HepG2 (cell line): ENCODE data around the gene NPB. TPM values are rescaled to one million over a fixed set of nuclear protein-coding genes. Genes with fewer than 3 reads are reported as not detected.

Experiments
- AGO2 ChIP-seq: fragments of 200-400 bp; formaldehyde crosslinking; optimal IDR thresholded peaks from 2 replicates; pipeline ENCODE3; 2017; ENCODE audit warnings: mild to moderate bottlenecking, low read depth, low read length, moderate library complexity
- BRCA1 ChIP-seq: sonication (generic); formaldehyde crosslinking; IDR thresholded peaks from 2 replicates; pipeline ENCODE4 v1.4.0; 2020; ENCODE audit warnings: missing genetic modification reagents
- DR1 ChIP-seq: sonication (generic); formaldehyde crosslinking; IDR thresholded peaks from 2 replicates; pipeline ENCODE4 v1.8.0; 2021; ENCODE audit warnings: mild to moderate bottlenecking, missing genetic modification reagents, inconsistent platforms
- KDM4B ChIP-seq: sonication (generic); formaldehyde crosslinking; IDR thresholded peaks from 2 replicates; pipeline ENCODE4 v1.4.0; 2020; ENCODE audit warnings: missing genetic modification reagents
- MED13 ChIP-seq: sonication (generic); formaldehyde crosslinking; IDR thresholded peaks from 2 replicates; pipeline ENCODE4 v1.5.0; 2020; ENCODE audit warnings: missing genetic modification reagents
- NR2F2 ChIP-seq: IDR thresholded peaks from 2 replicates; pipeline ENCODE4 v1.6.1; 2012; ENCODE audit warnings: low read depth, inconsistent platforms, borderline replicate concordance
- POLR2AphosphoS2 ChIP-seq: IDR thresholded peaks from 2 replicates; pipeline ENCODE4 v1.6.1; 2011; ENCODE audit warnings: low read depth, low read length, improper control_type of control experiment
- PPARG ChIP-seq: conservative IDR thresholded peaks from 2 replicates; pipeline ENCODE4 v1.6.1; 2016; ENCODE audit warnings: missing biosample characterization, missing genetic modification reagents
- SMC3 ChIP-seq: IDR thresholded peaks from 2 replicates; pipeline ENCODE4 v1.6.1; 2011; ENCODE audit warnings: low read length, improper control_type of control experiment
- U2AF2 ChIP-seq: fragments of 200-400 bp; formaldehyde crosslinking; IDR thresholded peaks from 2 replicates; pipeline ENCODE4 v1.6.1; 2017; ENCODE audit warnings: low read depth, mild to moderate bottlenecking, low read length
- ZBTB42 ChIP-seq: sonication (generic); formaldehyde crosslinking; IDR thresholded peaks from 2 replicates; pipeline ENCODE4 v1.5.0; 2020; ENCODE audit warnings: mild to moderate bottlenecking, missing genetic modification reagents
- ZNF121 ChIP-seq: sonication (generic); formaldehyde crosslinking; IDR thresholded peaks from 2 replicates; pipeline ENCODE4 v1.5.0; 2020; ENCODE audit warnings: mild to moderate bottlenecking, missing genetic modification reagents
- ZNF264 ChIP-seq: sonication (generic); formaldehyde crosslinking; IDR thresholded peaks from 2 replicates; pipeline ENCODE4 v1.4.0; 2020; ENCODE audit warnings: missing genetic modification reagents
- ZNF546 ChIP-seq: sonication (generic); formaldehyde crosslinking; conservative IDR thresholded peaks from 2 replicates; pipeline ENCODE4 v1.8.1; 2023; ENCODE audit warnings: mild to moderate bottlenecking, missing genetic modification reagents
- ZNF713 ChIP-seq: sonication (generic); formaldehyde crosslinking; IDR thresholded peaks from 2 replicates; pipeline ENCODE4 v1.4.0; 2020; ENCODE audit warnings: mild to moderate bottlenecking, missing genetic modification reagents
- ZSCAN20 ChIP-seq: sonication (generic); formaldehyde crosslinking; IDR thresholded peaks from 2 replicates; pipeline ENCODE4 v1.4.0; 2020; ENCODE audit warnings: missing genetic modification reagents, mild to moderate bottlenecking, borderline replicate concordance
- ZSCAN31 ChIP-seq: sonication (generic); formaldehyde crosslinking; IDR thresholded peaks from 2 replicates; pipeline ENCODE4 v1.5.0; 2020; ENCODE audit warnings: low read depth, mild to moderate bottlenecking, missing genetic modification reagents
- polyA plus RNA-seq, 8 experiments: library from polyadenylated mRNA; depleted of rRNA in 3 of 8; stranded (reverse) in 7 of 8; unstranded in 1 of 8; fragments of >200 nt; fragmentation: Illumina TruSeq in 4 of 8; extraction: Trizol in 4 of 8; gene quantifications; 2 replicates each; pipeline versions ENCODE4 v1.2.1 to v1.2.3, GENCODE V29; 2011 to 2016; ENCODE audit warnings: low read depth in 4 of 8, missing spikeins in 1 of 8, mixed read lengths in 1 of 8; ENCODE audit not compliant: insufficient read depth in 1 of 8
- total RNA-seq, 5 experiments: library from RNA; depleted of rRNA; stranded (reverse); fragments of >200 nt; fragmentation: Illumina TruSeq; extraction: Trizol; gene quantifications; 2 replicates each; pipeline ENCODE4 v1.2.3, GENCODE V29; 2016; ENCODE audit warnings: low read depth in 1 of 5
- TF ChIP-seq, protein P1 (sequence below): sonication (generic); formaldehyde crosslinking; IDR thresholded peaks from 2 replicates; pipeline ENCODE4 v1.8.0; 2022; ENCODE audit warnings: missing genetic modification reagents, low read depth, mild to moderate bottlenecking, borderline replicate concordance
- TF ChIP-seq, protein P2 (sequence below): sonication (generic); formaldehyde crosslinking; IDR thresholded peaks from 2 replicates; pipeline ENCODE4 v1.5.0; 2020; ENCODE audit warnings: missing genetic modification reagents
- TF ChIP-seq, protein P3 (sequence below): sonication (generic); formaldehyde crosslinking; IDR thresholded peaks from 2 replicates; pipeline ENCODE4; 2020; ENCODE audit warnings: missing genetic modification reagents, mild to moderate bottlenecking, borderline replicate concordance
- TF ChIP-seq, protein P4 (sequence below): sonication (generic); formaldehyde crosslinking; IDR thresholded peaks from 2 replicates; pipeline ENCODE4 v1.4.0; 2020; ENCODE audit warnings: mild to moderate bottlenecking, missing genetic modification reagents

NPB gene
- total and polyA plus RNA-seq, 2 of the 13 experiments (the other 11 are each of a cell fraction or from before 2014, with no cell fraction given): 0.11 to 0.93 TPM

DNA sequence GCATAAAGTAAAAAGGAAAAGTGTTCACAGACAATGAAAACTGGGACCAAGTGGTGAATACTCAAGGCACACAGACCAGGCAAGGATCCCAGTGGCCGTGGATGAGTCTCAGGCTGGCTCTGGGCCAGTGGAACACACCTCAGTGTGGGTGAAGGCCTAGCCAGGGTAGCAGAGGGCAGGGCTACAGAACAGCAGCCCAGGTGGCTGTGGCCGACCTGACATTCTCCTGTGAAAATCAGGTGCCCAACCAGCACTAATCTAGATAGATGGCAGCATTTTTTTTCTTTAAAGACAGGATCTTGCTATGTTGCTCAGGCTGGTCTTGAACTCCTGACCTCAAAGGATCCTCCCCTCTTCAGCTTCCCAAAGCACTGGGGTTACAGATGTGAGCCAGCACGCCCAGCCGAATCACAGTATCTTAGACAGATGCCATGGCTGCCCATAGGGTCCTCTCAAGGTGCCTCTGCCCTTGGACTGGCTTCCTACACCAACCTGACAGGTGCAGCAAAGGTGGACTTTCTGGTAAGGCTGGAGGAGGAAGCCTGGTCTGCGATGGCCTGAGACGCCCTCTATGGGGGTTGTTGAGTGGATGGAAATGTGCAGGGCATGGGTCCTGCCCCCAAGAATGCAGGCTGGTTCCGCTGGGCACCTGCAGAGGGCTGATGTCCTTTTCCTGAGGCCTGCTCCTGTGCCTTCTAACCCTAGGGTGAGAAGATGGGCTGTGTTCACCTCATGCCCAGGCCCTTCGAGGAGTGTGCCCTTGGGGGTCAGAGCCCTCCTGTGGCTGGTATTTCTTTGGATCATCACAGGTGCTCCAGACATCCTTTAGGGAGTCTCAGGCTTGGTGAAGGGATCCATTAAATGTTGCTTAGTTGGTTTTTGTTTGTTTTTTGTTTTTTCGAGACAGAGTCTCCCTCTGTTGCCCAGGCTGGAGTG lies 37.9 kb upstream of the NPB start (continued):
- 0 out of 2 replicates have a peak, but pooled peaks have one; percentile 2 for TF ChIP-seq SMC3
- no peak for TF ChIP-seq ZNF121 (CRISPR knock-in tag)
- no peak for TF ChIP-seq ZBTB42 (CRISPR knock-in tag)
- no peak for TF ChIP-seq MED13 (CRISPR knock-in tag)
- TF ChIP-seq POLR2AphosphoS2: no peak
- TF ChIP-seq ZNF713: no peak
- TF ChIP-seq DR1 (CRISPR knock-in tag): no peak
- no peak for TF ChIP-seq ZNF264
- TF ChIP-seq, protein P1, sequence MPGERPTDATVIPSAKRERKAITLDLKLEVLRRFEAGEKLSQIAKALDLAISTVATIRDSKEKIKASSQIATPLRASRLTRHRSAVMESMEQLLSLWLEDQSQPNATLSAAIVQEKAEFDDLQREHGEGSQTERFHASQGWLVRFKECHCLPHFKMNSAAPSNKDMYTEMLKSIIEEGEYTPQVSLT (CRISPR knock-in tag): no peak
- no peak for TF ChIP-seq KDM4B (CRISPR knock-in tag)
- TF ChIP-seq, protein P2, sequence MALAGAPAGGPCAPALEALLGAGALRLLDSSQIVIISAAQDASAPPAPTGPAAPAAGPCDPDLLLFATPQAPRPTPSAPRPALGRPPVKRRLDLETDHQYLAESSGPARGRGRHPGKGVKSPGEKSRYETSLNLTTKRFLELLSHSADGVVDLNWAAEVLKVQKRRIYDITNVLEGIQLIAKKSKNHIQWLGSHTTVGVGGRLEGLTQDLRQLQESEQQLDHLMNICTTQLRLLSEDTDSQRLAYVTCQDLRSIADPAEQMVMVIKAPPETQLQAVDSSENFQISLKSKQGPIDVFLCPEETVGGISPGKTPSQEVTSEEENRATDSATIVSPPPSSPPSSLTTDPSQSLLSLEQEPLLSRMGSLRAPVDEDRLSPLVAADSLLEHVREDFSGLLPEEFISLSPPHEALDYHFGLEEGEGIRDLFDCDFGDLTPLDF (CRISPR knock-in tag): no peak
- TF ChIP-seq AGO2: peak; percentile 70
- TF ChIP-seq, protein P3, sequence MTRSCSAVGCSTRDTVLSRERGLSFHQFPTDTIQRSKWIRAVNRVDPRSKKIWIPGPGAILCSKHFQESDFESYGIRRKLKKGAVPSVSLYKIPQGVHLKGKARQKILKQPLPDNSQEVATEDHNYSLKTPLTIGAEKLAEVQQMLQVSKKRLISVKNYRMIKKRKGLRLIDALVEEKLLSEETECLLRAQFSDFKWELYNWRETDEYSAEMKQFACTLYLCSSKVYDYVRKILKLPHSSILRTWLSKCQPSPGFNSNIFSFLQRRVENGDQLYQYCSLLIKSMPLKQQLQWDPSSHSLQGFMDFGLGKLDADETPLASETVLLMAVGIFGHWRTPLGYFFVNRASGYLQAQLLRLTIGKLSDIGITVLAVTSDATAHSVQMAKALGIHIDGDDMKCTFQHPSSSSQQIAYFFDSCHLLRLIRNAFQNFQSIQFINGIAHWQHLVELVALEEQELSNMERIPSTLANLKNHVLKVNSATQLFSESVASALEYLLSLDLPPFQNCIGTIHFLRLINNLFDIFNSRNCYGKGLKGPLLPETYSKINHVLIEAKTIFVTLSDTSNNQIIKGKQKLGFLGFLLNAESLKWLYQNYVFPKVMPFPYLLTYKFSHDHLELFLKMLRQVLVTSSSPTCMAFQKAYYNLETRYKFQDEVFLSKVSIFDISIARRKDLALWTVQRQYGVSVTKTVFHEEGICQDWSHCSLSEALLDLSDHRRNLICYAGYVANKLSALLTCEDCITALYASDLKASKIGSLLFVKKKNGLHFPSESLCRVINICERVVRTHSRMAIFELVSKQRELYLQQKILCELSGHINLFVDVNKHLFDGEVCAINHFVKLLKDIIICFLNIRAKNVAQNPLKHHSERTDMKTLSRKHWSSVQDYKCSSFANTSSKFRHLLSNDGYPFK: no peak
- TF ChIP-seq PPARG: no peak
- no peak for TF ChIP-seq U2AF2
- TF ChIP-seq NR2F2: no peak
- no peak for TF ChIP-seq ZNF546 (CRISPR knock-in tag)
- TF ChIP-seq BRCA1: no peak
- TF ChIP-seq, protein P4, sequence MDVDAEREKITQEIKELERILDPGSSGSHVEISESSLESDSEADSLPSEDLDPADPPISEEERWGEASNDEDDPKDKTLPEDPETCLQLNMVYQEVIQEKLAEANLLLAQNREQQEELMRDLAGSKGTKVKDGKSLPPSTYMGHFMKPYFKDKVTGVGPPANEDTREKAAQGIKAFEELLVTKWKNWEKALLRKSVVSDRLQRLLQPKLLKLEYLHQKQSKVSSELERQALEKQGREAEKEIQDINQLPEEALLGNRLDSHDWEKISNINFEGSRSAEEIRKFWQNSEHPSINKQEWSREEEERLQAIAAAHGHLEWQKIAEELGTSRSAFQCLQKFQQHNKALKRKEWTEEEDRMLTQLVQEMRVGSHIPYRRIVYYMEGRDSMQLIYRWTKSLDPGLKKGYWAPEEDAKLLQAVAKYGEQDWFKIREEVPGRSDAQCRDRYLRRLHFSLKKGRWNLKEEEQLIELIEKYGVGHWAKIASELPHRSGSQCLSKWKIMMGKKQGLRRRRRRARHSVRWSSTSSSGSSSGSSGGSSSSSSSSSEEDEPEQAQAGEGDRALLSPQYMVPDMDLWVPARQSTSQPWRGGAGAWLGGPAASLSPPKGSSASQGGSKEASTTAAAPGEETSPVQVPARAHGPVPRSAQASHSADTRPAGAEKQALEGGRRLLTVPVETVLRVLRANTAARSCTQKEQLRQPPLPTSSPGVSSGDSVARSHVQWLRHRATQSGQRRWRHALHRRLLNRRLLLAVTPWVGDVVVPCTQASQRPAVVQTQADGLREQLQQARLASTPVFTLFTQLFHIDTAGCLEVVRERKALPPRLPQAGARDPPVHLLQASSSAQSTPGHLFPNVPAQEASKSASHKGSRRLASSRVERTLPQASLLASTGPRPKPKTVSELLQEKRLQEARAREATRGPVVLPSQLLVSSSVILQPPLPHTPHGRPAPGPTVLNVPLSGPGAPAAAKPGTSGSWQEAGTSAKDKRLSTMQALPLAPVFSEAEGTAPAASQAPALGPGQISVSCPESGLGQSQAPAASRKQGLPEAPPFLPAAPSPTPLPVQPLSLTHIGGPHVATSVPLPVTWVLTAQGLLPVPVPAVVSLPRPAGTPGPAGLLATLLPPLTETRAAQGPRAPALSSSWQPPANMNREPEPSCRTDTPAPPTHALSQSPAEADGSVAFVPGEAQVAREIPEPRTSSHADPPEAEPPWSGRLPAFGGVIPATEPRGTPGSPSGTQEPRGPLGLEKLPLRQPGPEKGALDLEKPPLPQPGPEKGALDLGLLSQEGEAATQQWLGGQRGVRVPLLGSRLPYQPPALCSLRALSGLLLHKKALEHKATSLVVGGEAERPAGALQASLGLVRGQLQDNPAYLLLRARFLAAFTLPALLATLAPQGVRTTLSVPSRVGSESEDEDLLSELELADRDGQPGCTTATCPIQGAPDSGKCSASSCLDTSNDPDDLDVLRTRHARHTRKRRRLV (CRISPR knock-in tag): no peak
- TF ChIP-seq ZSCAN31: no peak
- TF ChIP-seq ZSCAN20 (CRISPR knock-in tag): no peak
